Parathyroid adenoma (tissue), 2 donors: Measurements from ENCODE around the gene ONECUT1.

Experiments used
- H2AFZ ChIP-seq: fragments of 300-600 bp; sonication (generic); one replicate; pipeline ENCODE4 v1.7.0; 2017; ENCODE audit warnings: antibody characterized with exemption, mild to moderate bottlenecking
- H3K27ac ChIP-seq: fragments of 300-600 bp; sonication (generic); one replicate; pipeline ENCODE4 v1.7.0; 2017
- H3K27me3 ChIP-seq: fragments of 300-600 bp; sonication (generic); one replicate; pipeline ENCODE4 v1.7.0; 2017; ENCODE audit warnings: low read length; ENCODE audit not compliant: control insufficient read depth, insufficient read depth
- H3K36me3 ChIP-seq: fragments of 300-600 bp; sonication (generic); one replicate; pipeline ENCODE4 v1.7.0; 2017; ENCODE audit warnings: low read length; ENCODE audit not compliant: control insufficient read depth, insufficient read depth
- H3K4me1 ChIP-seq: fragments of 300-600 bp; sonication (generic); one replicate; pipeline ENCODE4 v1.7.0; 2017; ENCODE audit warnings: control low read depth
- H3K4me2 ChIP-seq: fragments of 300-600 bp; sonication (generic); one replicate; pipeline ENCODE4 v1.7.0; 2017; ENCODE audit warnings: low read length
- H3K4me3 ChIP-seq: fragments of 300-600 bp; sonication (generic); one replicate; pipeline ENCODE4 v1.7.0; 2017; ENCODE audit warnings: low read depth, low read length
- H3K79me2 ChIP-seq: fragments of 300-600 bp; sonication (generic); one replicate; pipeline ENCODE4 v1.7.0; 2017; ENCODE audit warnings: control low read depth
- H3K9ac ChIP-seq: fragments of 300-600 bp; sonication (generic); one replicate; pipeline ENCODE4 v1.7.0; 2017; ENCODE audit warnings: mild to moderate bottlenecking
- H3K9me3 ChIP-seq: fragments of 300-600 bp; sonication (generic); one replicate; pipeline ENCODE4 v1.7.0; 2017; ENCODE audit warnings: low read length; ENCODE audit not compliant: control insufficient read depth
- TF ChIP-seq, protein P1 (sequence below): fragments of 300-600 bp; sonication (generic); IDR thresholded peaks from one replicate; pipeline ENCODE4 v1.7.0; 2017; ENCODE audit warnings: antibody characterized with exemption, mild to moderate bottlenecking
- donor health status: primary hyperparathyroidism.

Gene ONECUT1

DNA sequence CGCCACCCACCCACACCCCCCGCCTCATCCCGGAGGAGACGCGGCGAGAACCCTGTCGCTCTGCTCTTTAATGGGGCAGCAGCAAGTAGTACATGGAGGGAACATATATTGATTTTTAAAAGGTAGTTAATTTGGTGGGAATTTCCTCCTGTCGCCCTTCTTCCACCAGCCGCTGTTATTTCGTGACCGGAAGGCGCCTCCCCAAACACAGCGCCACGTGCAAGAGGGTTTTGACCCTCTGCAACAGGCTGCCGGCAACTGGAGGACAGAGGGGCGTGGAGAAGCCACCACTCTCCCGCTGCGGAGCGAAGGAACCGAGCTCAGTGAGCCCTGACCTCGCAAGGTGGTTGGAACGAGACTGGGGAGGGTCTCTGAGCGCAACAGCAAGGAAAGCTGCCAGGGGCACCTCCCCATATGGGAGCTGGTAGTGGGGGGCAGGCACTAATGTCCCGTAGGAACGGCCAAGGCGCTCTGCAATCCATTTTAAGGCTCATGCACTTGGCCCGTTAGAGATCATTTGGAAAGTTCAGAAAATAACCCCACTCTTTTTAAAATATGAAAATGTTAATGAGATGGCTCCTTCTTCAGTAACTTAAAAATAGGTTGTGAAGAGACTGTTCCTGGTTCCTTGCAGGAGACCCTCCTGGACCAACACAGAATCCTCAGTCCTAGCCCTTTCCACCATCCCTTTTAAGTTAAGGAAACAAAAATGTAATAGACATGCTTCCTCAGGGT, 4.3 kb downstream of the ONECUT1 start:
- H2AFZ ChIP-seq, result no peak overlapping the region

DNA sequence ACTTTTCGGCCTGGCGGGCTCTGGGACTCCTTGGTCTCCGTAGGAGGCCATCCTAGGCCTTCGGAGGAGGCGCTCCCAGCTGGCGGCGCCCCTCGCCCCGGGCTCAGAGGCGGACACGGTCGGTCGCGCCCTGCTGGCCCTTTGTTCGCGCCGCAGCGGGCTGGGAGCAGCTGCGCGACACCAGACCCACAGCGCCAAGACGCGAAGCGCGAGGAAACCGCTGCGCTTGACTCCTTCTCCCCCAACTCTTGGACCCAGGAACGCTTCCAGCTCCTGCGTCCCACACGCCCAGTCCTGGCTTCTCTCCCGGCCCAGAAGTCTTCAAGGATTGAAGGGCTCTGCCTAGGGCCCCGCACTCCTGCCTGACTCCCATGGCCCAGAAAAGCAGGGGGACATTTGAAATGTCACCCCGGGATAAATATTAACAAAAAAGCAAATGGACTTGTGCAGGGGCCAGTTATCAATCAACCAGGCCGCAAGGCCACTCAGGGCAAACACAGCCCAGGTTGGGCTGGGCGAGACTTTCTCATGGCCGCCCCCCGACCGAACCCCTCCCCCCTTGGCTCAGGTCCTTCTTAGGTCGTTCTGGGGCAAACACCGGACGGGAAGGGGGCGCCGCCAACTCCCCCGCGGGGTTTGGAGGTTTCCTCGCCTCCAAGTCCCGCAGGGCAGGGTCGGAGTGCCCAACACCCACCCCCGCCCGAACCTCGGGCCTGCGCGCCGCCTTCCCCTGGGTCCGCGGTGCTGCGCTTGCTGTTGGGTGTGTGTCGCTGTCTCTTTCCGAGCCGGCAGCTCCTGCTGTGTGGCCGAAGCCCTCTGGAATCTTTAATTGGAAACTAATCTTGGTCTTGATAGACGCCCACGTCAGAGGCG, 5.1 kb downstream of the ONECUT1 start:
- H3K27ac ChIP-seq, result no peak overlapping the region
- H3K4me2 ChIP-seq, result no peak overlapping the region
- peaks cover 21% of the 10 kb centered on the region for H3K27me3 ChIP-seq
- no peaks in the 10 kb centered on the region for H3K79me2 ChIP-seq
- peaks cover 4% of the 10 kb centered on the region for H3K4me1 ChIP-seq
- H3K36me3 ChIP-seq, result no peaks in the 10 kb centered on the region
- TF ChIP-seq, protein P1, sequence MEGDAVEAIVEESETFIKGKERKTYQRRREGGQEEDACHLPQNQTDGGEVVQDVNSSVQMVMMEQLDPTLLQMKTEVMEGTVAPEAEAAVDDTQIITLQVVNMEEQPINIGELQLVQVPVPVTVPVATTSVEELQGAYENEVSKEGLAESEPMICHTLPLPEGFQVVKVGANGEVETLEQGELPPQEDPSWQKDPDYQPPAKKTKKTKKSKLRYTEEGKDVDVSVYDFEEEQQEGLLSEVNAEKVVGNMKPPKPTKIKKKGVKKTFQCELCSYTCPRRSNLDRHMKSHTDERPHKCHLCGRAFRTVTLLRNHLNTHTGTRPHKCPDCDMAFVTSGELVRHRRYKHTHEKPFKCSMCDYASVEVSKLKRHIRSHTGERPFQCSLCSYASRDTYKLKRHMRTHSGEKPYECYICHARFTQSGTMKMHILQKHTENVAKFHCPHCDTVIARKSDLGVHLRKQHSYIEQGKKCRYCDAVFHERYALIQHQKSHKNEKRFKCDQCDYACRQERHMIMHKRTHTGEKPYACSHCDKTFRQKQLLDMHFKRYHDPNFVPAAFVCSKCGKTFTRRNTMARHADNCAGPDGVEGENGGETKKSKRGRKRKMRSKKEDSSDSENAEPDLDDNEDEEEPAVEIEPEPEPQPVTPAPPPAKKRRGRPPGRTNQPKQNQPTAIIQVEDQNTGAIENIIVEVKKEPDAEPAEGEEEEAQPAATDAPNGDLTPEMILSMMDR, result no peak
- no peak overlapping the region for H3K9ac ChIP-seq
- no peaks in the 10 kb centered on the region for H3K9me3 ChIP-seq
- no peak overlapping the region for H2AFZ ChIP-seq
- H3K4me3 ChIP-seq, result no peak overlapping the region

More for the DNA sequence above, 4.3 kb downstream of the ONECUT1 start:
- TF ChIP-seq, protein P1, result no peak
- H3K9ac ChIP-seq, result no peak overlapping the region
- no peaks in the 10 kb centered on the region for H3K79me2 ChIP-seq
- H3K27me3 ChIP-seq, result peaks cover 21% of the 10 kb centered on the region
- H3K4me2 ChIP-seq, result no peak overlapping the region
- H3K4me1 ChIP-seq, result peaks cover 4% of the 10 kb centered on the region
- no peak overlapping the region for H3K4me3 ChIP-seq
- no peak overlapping the region for H3K27ac ChIP-seq
- H3K36me3 ChIP-seq, result no peaks in the 10 kb centered on the region
- no peaks in the 10 kb centered on the region for H3K9me3 ChIP-seq

DNA sequence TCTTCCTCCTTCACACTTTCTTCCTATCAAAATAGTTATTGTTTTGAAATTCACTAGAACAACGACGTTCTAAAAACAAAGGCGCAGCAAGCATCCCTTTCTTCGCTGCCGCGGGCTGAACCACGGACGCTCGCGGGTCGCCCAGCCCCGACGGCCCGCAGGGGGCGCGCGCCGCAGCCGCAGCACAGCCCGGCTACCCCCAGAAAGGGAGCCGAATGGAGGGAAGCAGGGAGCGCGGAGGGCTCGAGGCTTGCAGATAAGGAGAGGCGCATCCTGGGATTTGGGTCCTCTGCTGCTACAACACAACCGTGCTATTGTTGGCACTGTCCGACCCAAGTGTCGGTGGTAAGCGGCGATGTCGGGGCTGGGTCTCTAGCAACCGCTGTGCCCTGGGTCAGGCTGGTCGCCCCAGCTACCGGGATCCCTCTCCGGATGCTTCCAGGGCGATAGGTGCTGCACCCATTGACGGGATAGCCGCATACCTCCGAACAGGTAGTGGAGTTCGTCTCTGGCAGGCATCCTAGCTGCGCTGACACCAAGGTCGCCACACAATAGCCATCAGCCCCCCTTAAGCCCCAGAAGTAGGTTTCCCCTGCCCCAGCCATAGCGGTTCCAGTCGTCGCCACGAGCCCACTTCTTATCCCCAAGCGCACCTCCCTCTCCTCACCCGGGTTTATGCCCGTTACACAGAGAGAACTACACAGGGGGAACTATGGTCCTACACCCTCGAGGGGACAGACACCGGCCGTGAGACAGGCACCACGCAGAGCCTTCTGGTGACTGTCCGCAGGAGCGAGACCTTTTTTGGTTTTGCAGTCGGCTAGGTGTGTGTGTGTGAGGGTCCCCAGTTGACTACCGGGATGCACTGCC, 6.0 kb downstream of the ONECUT1 start:
- H3K4me2 ChIP-seq, result no peak overlapping the region
- H3K79me2 ChIP-seq, result no peaks in the 10 kb centered on the region
- peaks cover 4% of the 10 kb centered on the region for H3K4me1 ChIP-seq
- peaks cover 21% of the 10 kb centered on the region for H3K27me3 ChIP-seq
- no peak overlapping the region for H2AFZ ChIP-seq
- no peak overlapping the region for H3K9ac ChIP-seq
- TF ChIP-seq, protein P1, result no peak
- H3K4me3 ChIP-seq, result no peak overlapping the region
- H3K27ac ChIP-seq, result no peak overlapping the region
- no peaks in the 10 kb centered on the region for H3K9me3 ChIP-seq
- no peaks in the 10 kb centered on the region for H3K36me3 ChIP-seq

DNA sequence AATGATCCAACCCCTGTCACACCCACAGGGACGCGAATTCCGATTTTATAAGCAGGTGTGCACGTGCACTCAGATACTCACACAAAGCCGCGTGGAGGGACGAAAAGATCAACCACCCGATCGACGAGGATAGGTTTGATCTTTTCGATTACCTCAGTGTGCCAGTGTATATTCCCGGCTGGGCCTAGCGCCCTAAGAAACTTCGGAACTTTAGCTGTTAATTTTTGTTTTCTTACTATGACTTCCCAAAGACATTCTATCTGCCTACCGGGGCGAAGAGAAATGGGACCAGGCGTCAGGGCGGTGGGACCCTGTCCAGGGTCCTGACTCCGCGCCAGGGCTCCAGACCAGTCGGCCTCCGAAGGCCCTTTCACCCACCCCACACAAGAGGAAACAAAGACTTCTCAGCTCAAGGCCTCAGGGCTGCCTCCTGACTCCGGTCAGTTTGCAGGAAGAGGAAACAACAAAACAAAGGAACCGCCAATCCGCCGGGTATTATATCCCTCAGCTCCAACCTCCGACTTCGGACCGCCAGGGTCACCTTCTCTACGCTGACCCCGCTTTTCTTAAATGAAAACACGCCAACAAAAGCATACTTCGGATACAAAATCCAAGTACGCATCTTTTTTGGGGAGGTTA, 6.8 kb downstream of the ONECUT1 start:
- Histone ChIP-seq H3K4me3 (no peak overlapping the region), H3K4me2 (no peak overlapping the region), H3K4me1 (no peaks in the 10 kb centered on the region), H3K27me3 (peaks cover 15% of the 10 kb centered on the region), H3K79me2 (no peaks in the 10 kb centered on the region), H3K27ac (no peak overlapping the region), H2AFZ (no peak overlapping the region), H3K9ac (no peak overlapping the region), H3K36me3 (no peaks in the 10 kb centered on the region), H3K9me3 (no peaks in the 10 kb centered on the region)
- TF ChIP-seq, protein P1, result no peak
